Prostate gland (tissue), 2 donors: ENCODE data around the gene AKAP7. TPM values are rescaled to one million over a fixed set of nuclear protein-coding genes. Genes with fewer than 3 reads are reported as not detected.
A peak's percentile ranks its signal among the peaks of the same experiment; 100 is the strongest.
"Not testable (repeated sequence)": the region's sequence is repeated elsewhere in the genome, so short reads cannot be mapped to it uniquely, and the experiment has no call there.

Source experiments
- DNase-seq: peaks from one replicate; pipeline ENCODE4 v3.0.0-alpha.2; 2019; ENCODE audit warnings: low spot score
- H3K27ac ChIP-seq, 2 donors: fragments of 200-600 bp; sonication (generic); 2 replicates each; pipeline ENCODE4 v1.5.1; 2017 to 2019
- H3K27me3 ChIP-seq: fragments of 200-600 bp; sonication (generic); replicated peaks from 2 replicates; pipeline ENCODE4 v1.5.1; 2019; ENCODE audit not compliant: insufficient read depth
- H3K36me3 ChIP-seq, 2 donors: fragments of 200-600 bp; sonication (generic); 1 replicate in 1 of 2; 2 replicates in 1 of 2; pipeline versions ENCODE4 v1.5.1 to v1.8.1; 2017 to 2019
- H3K4me1 ChIP-seq: fragments of 200-600 bp; sonication (generic); replicated peaks from 2 replicates; pipeline ENCODE4 v1.5.1; 2019
- H3K4me3 ChIP-seq, 2 donors: fragments of 200-600 bp; sonication (generic); 2 replicates each; pipeline ENCODE4 v1.5.1; 2017 to 2019
- H3K9me3 ChIP-seq: fragments of 200-600 bp; sonication (generic); 2 replicates; pipeline ENCODE4 v1.5.1; 2017
- POLR2A ChIP-seq: fragments of 450-650 bp; IDR thresholded peaks from one replicate; pipeline ENCODE4 v1.6.1; 2016; ENCODE audit warnings: antibody characterized with exemption, mild to moderate bottlenecking
- POLR2AphosphoS5 ChIP-seq: sonication (generic); formaldehyde crosslinking; IDR thresholded peaks from one replicate; pipeline ENCODE4 v1.6.1; 2017; ENCODE audit warnings: antibody characterized with exemption
- WGBS: methylation state at CpG from one replicate; pipeline ENCODE4 v1.1.5; 2018; 5-methylcytosine and 5-hydroxymethylcytosine counted together
- intact Hi-C: fragments of 100-400 bp; cut with DNase I; formaldehyde crosslinking; loops from one replicate; pipeline ENCODE4 v1.14.2; 2022
- total RNA-seq, 2 donors: library from RNA; depleted of rRNA; stranded (reverse); fragments of >200 nt; gene quantifications; one replicate each; pipeline ENCODE4 v1.1.0, GENCODE V29; 2016
- TF ChIP-seq, protein P1 (sequence below), 4 experiments: fragments of 200-600 bp in 2 of 4; fragments of 450-650 bp in 2 of 4; sonication (generic) in 2 of 4; IDR thresholded peaks; 1 replicate in 3 of 4; 2 replicates in 1 of 4; pipeline ENCODE4 v1.5.1; 2016 to 2019; ENCODE audit warnings: antibody characterized with exemption in 4 of 4, mild to moderate bottlenecking in 2 of 4, moderate library complexity in 2 of 4

Gene AKAP7
- total RNA-seq, 2 donors from 2014 or later = 23.7 to 34.3 TPM

DNA sequence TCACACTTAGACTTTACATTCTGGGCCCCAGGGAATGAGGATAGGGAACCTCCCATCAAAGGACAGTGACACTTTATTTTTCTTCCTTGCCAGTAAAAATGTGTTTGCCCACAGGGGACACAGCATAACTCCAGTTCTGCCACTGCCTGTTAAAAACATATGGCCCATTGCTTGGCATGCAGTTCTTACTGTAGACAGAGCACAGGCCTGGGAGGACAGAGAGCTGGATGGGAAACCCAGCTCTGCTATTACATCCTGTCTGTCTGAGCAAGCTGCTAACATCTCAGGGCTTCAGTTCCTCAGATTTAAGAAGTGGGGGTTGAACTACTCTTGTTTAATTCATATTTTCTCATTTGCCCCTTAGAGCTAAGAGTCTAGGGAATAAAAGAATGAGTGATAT, 120.2 kb downstream of the AKAP7 start:
- Histone ChIP-seq H3K36me3 (no peaks in the 10 kb centered on the region), H3K27me3 (no peaks in the 10 kb centered on the region), H3K4me1 (no peaks in the 10 kb centered on the region), H3K4me3 (no peak overlapping the region), H3K27ac (peak overlapping the region in 1 of 2 donors; percentile 12), H3K9me3 (no peaks in the 10 kb centered on the region)
- TF ChIP-seq POLR2A = no peak
- TF ChIP-seq, protein P1, sequence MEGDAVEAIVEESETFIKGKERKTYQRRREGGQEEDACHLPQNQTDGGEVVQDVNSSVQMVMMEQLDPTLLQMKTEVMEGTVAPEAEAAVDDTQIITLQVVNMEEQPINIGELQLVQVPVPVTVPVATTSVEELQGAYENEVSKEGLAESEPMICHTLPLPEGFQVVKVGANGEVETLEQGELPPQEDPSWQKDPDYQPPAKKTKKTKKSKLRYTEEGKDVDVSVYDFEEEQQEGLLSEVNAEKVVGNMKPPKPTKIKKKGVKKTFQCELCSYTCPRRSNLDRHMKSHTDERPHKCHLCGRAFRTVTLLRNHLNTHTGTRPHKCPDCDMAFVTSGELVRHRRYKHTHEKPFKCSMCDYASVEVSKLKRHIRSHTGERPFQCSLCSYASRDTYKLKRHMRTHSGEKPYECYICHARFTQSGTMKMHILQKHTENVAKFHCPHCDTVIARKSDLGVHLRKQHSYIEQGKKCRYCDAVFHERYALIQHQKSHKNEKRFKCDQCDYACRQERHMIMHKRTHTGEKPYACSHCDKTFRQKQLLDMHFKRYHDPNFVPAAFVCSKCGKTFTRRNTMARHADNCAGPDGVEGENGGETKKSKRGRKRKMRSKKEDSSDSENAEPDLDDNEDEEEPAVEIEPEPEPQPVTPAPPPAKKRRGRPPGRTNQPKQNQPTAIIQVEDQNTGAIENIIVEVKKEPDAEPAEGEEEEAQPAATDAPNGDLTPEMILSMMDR (IDR thresholded peaks at IDR 0.05) = no peak
- DNase-seq = no peak
- intact Hi-C loops = no loop called here

DNA sequence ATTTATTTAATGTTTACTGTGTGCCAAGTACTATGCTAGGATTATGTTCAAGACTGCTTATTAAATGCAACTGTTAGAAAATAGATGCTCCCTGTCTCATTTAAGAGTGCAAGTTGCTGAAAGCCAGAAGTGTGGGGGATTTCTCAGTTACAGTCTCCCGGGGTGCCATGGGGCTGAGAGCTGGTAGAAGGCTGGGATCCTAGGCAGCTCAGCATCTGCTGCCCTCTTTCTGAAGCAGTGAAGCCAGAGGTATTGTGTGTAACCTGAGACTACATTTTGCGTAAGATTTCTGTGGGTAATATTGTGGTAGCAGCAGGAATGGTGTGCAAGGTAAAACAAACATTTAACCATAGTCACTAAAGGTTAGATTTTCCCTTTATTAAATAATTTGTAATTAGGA, 120.6 kb downstream of the AKAP7 start:
- no peak overlapping the region for H3K4me3 ChIP-seq
- intact Hi-C loops = no loop called here
- H3K36me3 ChIP-seq = no peaks in the 10 kb centered on the region
- H3K27me3 ChIP-seq = no peaks in the 10 kb centered on the region
- WGBS = 90% methylated on average over 2 of the region's 2 CpGs
- H3K9me3 ChIP-seq = no peaks in the 10 kb centered on the region
- no peak for TF ChIP-seq POLR2A
- TF ChIP-seq POLR2AphosphoS5 = no peak
- TF ChIP-seq, protein P1 (IDR thresholded peaks at IDR 0.05) = no peak
- DNase-seq = no peak
- H3K27ac ChIP-seq = no peak overlapping the region
- no peaks in the 10 kb centered on the region for H3K4me1 ChIP-seq

DNA sequence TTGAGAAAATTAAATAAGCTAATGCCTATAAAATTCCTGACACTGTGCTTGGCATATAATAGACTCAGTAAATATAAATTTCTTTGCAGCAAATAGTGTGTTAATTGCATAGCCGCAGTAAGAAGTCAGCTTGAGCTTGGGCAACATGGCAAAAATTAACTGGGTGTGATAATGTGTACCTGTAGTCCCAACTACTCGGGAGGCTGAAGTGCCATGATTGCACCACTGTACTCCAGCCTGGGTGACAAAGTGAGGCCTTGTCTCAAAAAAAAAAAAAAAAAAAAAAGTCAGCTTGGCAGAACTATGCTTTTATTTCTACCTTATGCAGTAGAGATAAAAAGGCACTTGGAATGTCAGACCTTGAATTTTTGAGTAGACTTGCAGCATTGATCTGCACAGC, 121.8 kb downstream of the AKAP7 start:
- no peak for DNase-seq
- H3K4me3 ChIP-seq = no peak overlapping the region
- H3K9me3 ChIP-seq = no peaks in the 10 kb centered on the region
- TF ChIP-seq, protein P1 (IDR thresholded peaks at IDR 0.05) = no peak
- TF ChIP-seq POLR2A (no peak), POLR2AphosphoS5 (no peak)
- no peaks in the 10 kb centered on the region for H3K36me3 ChIP-seq
- WGBS = 68% methylated on average over 2 of the region's 2 CpGs
- H3K27ac ChIP-seq = peak overlapping the region in 1 of 2 donors; percentile 43
- no peaks in the 10 kb centered on the region for H3K4me1 ChIP-seq
- intact Hi-C loops = no loop called here
- H3K27me3 ChIP-seq = no peaks in the 10 kb centered on the region

DNA sequence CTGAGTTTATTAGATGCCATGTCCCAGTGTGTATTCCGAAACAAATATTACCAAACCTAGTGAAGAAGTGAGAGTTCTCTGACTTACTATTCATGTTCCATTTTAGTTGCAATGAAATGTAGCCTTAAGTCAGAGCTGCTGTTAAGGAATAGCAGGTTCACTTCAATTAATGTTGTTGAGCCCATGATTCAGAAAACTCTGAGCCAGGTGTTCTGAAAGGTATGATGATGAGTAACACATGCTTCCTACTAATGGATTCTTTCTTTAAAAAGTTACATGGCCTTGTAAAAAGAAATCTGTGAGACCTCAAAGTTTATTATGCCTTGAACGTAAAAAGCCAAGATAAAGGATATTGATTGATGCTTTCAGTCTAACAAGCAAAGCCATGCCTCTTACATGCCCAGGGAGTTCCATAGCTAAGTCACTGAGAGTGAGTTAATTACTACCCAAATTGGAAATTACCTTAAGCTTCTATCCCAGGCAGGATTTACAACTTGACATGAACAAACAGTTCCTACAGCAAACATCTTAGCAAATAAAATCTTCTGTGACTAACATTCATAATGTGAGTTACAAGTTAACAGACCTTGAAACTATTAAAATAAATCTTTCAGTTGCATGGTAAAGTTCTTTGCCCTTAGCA, 122.9 kb downstream of the AKAP7 start:
- intact Hi-C loops = no loop called here
- TF ChIP-seq, protein P1 (IDR thresholded peaks at IDR 0.05) = no peak
- peak; percentile 67 for TF ChIP-seq POLR2AphosphoS5
- peak overlapping the region; percentile 41 to 43 for H3K27ac ChIP-seq
- no peaks in the 10 kb centered on the region for H3K9me3 ChIP-seq
- no peaks in the 10 kb centered on the region for H3K27me3 ChIP-seq
- WGBS = 28% methylated on average over 2 of the region's 2 CpGs
- H3K36me3 ChIP-seq = no peaks in the 10 kb centered on the region
- no peak for DNase-seq
- H3K4me1 ChIP-seq = no peaks in the 10 kb centered on the region
- H3K4me3 ChIP-seq = no peak overlapping the region

DNA sequence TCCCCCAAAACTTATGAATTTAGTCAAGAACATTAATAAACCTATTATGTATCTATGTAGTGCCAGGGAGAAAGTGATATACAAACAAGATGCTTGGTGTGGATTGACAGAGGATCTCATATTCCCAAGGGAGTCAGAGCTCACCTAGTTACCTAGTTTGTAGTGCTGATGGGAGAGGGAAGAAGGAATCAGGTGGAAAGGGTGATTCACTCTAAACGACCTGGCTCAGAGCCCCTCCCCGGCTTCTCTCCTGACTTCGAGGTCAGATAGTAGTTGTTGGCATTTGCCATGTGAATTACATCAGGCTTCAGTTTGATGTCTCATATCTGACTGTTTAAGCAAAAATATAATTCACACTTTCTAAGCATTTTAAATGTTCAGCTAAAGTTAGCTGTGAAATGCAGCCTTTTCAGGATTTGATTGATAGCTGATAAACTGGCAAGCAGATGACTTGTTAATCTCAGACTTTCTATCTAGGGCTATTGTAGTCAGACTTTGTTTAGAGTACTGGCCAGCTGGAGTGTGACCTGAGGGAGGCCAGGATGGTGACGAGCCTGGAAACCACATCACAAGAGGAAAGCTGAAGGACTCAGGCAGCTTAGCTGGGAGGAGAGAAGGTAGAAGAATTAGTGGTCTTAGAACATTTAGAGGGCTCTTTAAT, 123.7 kb downstream of the AKAP7 start:
- DNase-seq = no peak
- WGBS = 38% methylated on average over 4 of the region's 4 CpGs
- no peaks in the 10 kb centered on the region for H3K27me3 ChIP-seq
- H3K4me1 ChIP-seq = no peaks in the 10 kb centered on the region
- intact Hi-C loops = no loop called here
- H3K27ac ChIP-seq = peak overlapping the region; percentile 42 to 43
- no peak overlapping the region for H3K4me3 ChIP-seq
- H3K9me3 ChIP-seq = no peaks in the 10 kb centered on the region
- TF ChIP-seq POLR2AphosphoS5 (no peak), POLR2A (no peak)
- TF ChIP-seq, protein P1 (IDR thresholded peaks at IDR 0.05) = no peak
- no peaks in the 10 kb centered on the region for H3K36me3 ChIP-seq

DNA sequence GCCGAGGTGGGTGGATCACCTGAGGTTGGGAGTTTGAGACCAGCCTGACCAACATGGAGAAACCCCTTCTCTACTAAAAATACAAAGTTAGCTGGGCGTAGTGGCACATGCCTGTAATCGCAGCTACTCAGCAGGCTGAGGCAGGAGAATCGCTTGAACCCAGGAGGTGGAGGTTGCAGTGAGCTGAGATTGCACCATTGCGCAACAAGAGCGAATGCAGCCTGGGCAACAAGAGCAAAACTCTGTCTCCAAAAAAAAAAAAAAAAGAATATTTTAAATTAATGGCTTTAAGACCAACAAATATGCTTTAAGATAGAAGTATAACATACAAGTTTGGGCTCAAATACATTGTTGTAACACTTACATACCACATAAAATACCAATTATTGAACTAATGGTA, 125.7 kb downstream of the AKAP7 start:
- H3K4me1 ChIP-seq, DNase-seq, H3K27me3 ChIP-seq, intact Hi-C loops, H3K27ac ChIP-seq, H3K9me3 ChIP-seq, H3K4me3 ChIP-seq, H3K36me3 ChIP-seq: not testable (repeated sequence)
- WGBS = 81% methylated on average over 6 of the region's 6 CpGs
